Kasumi-1 (cell line): Measurements from ENCODE around the gene MLLT3.

Experiments
- DNase-seq, 2 experiments: peaks; one replicate each; lab custom pipeline; 2025; lab: John Stamatoyannopoulos, UW

Gene MLLT3

GRCh38 chr9:20557890-20558565 lies 64.3 kb downstream of the MLLT3 start:
- DNase-seq = no peak

GRCh38 chr9:20557285-20557684 lies 65.0 kb downstream of the MLLT3 start:
- DNase-seq = no peak

- DNase-seq = no peak
Observed at GRCh38 chr9:20553558-20554149, 68.6 kb downstream of the MLLT3 start.

- peak in 1 of 2 experiments; percentile 1 for DNase-seq
Observed at GRCh38 chr9:20552874-20553557, 69.3 kb downstream of the MLLT3 start.

GRCh38 chr9:20551835-20552234 lies 70.5 kb downstream of the MLLT3 start:
- no peak for DNase-seq

- DNase-seq = no peak
Observed at GRCh38 chr9:20551236-20551635, 71.1 kb downstream of the MLLT3 start.

GRCh38 chr9:20550326-20550725 lies 72.0 kb downstream of the MLLT3 start:
- DNase-seq = no peak

- DNase-seq = no peak
Observed at GRCh38 chr9:20549053-20549452, 73.2 kb downstream of the MLLT3 start.

GRCh38 chr9:20545023-20545622 lies 77.2 kb downstream of the MLLT3 start:
- DNase-seq = no peak

GRCh38 chr9:20540169-20540863 lies 82.0 kb downstream of the MLLT3 start:
- DNase-seq = no peak

GRCh38 chr9:20538956-20539355 lies 83.3 kb downstream of the MLLT3 start:
- no peak for DNase-seq

GRCh38 chr9:20538092-20538491 lies 84.2 kb downstream of the MLLT3 start:
- DNase-seq = no peak

- no peak for DNase-seq
Observed at GRCh38 chr9:20537294-20537693, 85.0 kb downstream of the MLLT3 start.

- DNase-seq = no peak
Observed at GRCh38 chr9:20532584-20532983, 89.7 kb downstream of the MLLT3 start.

GRCh38 chr9:20529837-20530236 lies 92.5 kb downstream of the MLLT3 start:
- DNase-seq = no peak

GRCh38 chr9:20528253-20528652 lies 94.0 kb downstream of the MLLT3 start:
- DNase-seq = no peak

GRCh38 chr9:20526500-20527319 lies 95.6 kb downstream of the MLLT3 start:
- no peak for DNase-seq

- DNase-seq = no peak
Observed at GRCh38 chr9:20524776-20525175, 97.5 kb downstream of the MLLT3 start.

GRCh38 chr9:20518737-20519136 lies 103.6 kb downstream of the MLLT3 start:
- no peak for DNase-seq

GRCh38 chr9:20513126-20513913 lies 109.0 kb downstream of the MLLT3 start:
- DNase-seq = no peak

- no peak for DNase-seq
Observed at GRCh38 chr9:20512636-20513035, 109.7 kb downstream of the MLLT3 start.
